Measurements from ENCODE around the gene OR6S1.
"Not testable (repeated sequence)": the region's sequence is repeated elsewhere in the genome, so short reads cannot be mapped to it uniquely, and the experiment has no call there.

OR6S1 gene

GRCh38 chr14:20630340-20631022, 11.0 kb downstream of the OR6S1 start:
- no peak for DNase-seq

GRCh38 chr14:20628063-20628854, 13.2 kb downstream of the OR6S1 start:
- no peak for DNase-seq

GRCh38 chr14:20627346-20628027, 14.0 kb downstream of the OR6S1 start:
- no peak for DNase-seq

GRCh38 chr14:20626274-20626673, 15.2 kb downstream of the OR6S1 start:
- DNase-seq: no peak

GRCh38 chr14:20624495-20625070, 16.9 kb downstream of the OR6S1 start:
- DNase-seq: no peak

GRCh38 chr14:20623798-20624197, 17.7 kb downstream of the OR6S1 start:
- no peak for DNase-seq

- no peak for DNase-seq
These were observed 18.6 kb downstream of the OR6S1 start for GRCh38 chr14:20622816-20623291.

- no peak for DNase-seq
These were observed 20.6 kb downstream of the OR6S1 start for GRCh38 chr14:20620798-20621478.

GRCh38 chr14:20619688-20620087, 21.8 kb downstream of the OR6S1 start:
- DNase-seq: not testable (repeated sequence)

- no peak for DNase-seq
These were observed 23.2 kb downstream of the OR6S1 start for GRCh38 chr14:20618271-20618749.

GRCh38 chr14:20617138-20618003, 24.1 kb downstream of the OR6S1 start:
- DNase-seq: no peak

- DNase-seq: no peak
These were observed 25.5 kb downstream of the OR6S1 start for GRCh38 chr14:20615996-20616395.

- no peak for DNase-seq
These were observed 27.3 kb downstream of the OR6S1 start for GRCh38 chr14:20614038-20614840.

- DNase-seq: peak; percentile 88
These were observed 28.1 kb downstream of the OR6S1 start for GRCh38 chr14:20613094-20614037.

- no peak for DNase-seq
These were observed 29.1 kb downstream of the OR6S1 start for GRCh38 chr14:20612403-20612802.

GRCh38 chr14:20611277-20611676, 30.2 kb downstream of the OR6S1 start:
- DNase-seq: no peak

GRCh38 chr14:20610002-20610765, 31.3 kb downstream of the OR6S1 start:
- peak; percentile 87 for DNase-seq

GRCh38 chr14:20609215-20610001, 32.1 kb downstream of the OR6S1 start:
- DNase-seq: peak; percentile 91
